RWPE1 (cell line): ENCODE measurements around the gene CLK4.

ENCODE experiments used
- CTCF ChIA-PET: fragments of 350-600 bp; sonication (Branson Sonifier 250); formaldehyde crosslinking; extraction: SDS; loops from one replicate; lab custom pipeline; 2021; lab: Yijun Ruan, JAX
- POLR2A ChIA-PET: fragments of 400-600 bp; formaldehyde crosslinking; extraction: SDS; loops from one replicate; lab custom pipeline; 2020; ENCODE audit warnings: antibody characterized with exemption; ENCODE audit not compliant: low non-redundant PET; lab: Yijun Ruan, JAX
- DNase-seq: peaks from one replicate; pipeline ENCODE4 v3.0.0; 2012; ENCODE audit warnings: low spot score
- H3K27ac ChIP-seq: fragments of 450-650 bp; 2 replicates; pipeline ENCODE4 v1.5.1; 2017
- TF ChIP-seq, protein P1 (sequence below): fragments of 450-650 bp; conservative IDR thresholded peaks from 2 replicates; pipeline ENCODE4 v1.5.1; 2017; ENCODE audit warnings: low read depth, mild to moderate bottlenecking

The CLK4 gene

GRCh38 chr5:178670351-178670885 is 43.6 kb upstream of the CLK4 start:
- TF ChIP-seq, protein P1, sequence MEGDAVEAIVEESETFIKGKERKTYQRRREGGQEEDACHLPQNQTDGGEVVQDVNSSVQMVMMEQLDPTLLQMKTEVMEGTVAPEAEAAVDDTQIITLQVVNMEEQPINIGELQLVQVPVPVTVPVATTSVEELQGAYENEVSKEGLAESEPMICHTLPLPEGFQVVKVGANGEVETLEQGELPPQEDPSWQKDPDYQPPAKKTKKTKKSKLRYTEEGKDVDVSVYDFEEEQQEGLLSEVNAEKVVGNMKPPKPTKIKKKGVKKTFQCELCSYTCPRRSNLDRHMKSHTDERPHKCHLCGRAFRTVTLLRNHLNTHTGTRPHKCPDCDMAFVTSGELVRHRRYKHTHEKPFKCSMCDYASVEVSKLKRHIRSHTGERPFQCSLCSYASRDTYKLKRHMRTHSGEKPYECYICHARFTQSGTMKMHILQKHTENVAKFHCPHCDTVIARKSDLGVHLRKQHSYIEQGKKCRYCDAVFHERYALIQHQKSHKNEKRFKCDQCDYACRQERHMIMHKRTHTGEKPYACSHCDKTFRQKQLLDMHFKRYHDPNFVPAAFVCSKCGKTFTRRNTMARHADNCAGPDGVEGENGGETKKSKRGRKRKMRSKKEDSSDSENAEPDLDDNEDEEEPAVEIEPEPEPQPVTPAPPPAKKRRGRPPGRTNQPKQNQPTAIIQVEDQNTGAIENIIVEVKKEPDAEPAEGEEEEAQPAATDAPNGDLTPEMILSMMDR = no peak
- no peak for DNase-seq
- ChIA-PET POLR2A (no interaction called here), CTCF (no interaction called here)
- H3K27ac ChIP-seq = no peak overlapping the region

DNA sequence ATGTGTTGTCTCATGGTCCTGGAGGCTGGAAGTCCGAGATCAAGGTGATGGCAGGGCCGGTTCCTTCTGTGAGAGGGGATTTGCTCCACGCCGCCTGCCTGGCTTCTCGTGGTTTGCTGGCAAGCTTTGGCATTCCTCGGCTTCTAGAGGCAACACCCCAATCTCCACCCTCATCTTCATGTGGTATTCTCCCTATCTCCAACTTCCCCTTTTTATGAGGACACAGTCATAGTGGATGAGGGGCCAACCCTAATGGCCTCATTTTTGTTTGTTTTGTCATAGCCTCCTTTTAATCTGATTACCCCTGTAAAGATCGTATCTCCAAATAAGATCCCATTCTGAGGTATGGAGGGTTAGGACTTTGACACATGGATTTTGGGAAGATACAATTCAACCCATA is 41.7 kb upstream of the CLK4 start:
- POLR2A ChIA-PET = no interaction called here
- DNase-seq = no peak
- no peak overlapping the region for H3K27ac ChIP-seq
- CTCF ChIA-PET = no interaction called here
- TF ChIP-seq, protein P1 = no peak

DNA sequence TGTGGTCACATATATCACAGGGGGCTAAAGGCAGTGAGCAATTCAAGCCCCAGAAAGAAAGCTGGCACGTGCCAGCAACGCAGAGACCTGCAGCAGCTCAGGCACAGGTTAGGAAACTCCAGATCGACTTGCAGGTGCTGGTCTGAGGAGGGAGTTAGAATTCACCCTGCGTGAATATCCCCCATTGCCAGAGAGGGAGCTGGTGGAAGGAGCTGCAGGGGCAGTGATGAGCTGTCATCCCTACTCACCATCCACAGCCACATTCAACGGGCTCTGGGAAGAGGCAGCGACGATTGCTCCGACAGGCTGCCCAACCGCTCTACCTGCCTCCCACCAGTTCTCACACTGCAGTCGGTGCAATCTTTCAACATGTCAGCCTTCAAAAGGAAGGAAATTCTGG is 40.8 kb upstream of the CLK4 start:
- ChIA-PET POLR2A (no interaction called here), CTCF (no interaction called here)
- DNase-seq = no peak
- H3K27ac ChIP-seq = no peak overlapping the region
- TF ChIP-seq, protein P1 = no peak

DNA sequence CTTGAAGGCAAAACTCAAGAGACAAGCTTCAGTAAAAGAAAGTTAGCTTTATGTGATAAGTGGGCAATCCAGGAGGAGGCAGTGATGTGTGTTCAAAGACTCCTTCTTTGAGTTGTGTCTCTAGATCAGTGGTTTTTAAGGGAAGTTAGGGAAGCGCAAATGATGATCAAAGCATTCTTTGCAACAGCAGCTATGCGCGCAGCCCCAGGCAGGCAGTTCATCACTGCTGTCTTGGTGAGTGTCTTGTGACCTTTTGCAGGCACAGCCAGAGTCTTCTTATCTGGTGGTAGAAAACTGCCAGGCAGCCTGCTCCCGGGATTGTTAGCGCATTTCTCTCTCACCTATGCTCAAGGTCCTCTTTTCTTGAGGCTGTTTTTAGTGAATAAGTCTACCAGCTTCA is 40.3 kb upstream of the CLK4 start:
- no peak for DNase-seq
- TF ChIP-seq, protein P1 = no peak
- H3K27ac ChIP-seq = no peak overlapping the region
- POLR2A ChIA-PET = no interaction called here
- CTCF ChIA-PET = interaction anchor here (0.5 kb wide), 1 partner anchor 75 kb away, joined by 4 read pairs; no protein-coding TSS in a partner anchor

- no peak for DNase-seq
- no peak overlapping the region for H3K27ac ChIP-seq
- POLR2A ChIA-PET = no interaction called here
- TF ChIP-seq, protein P1 = no peak
- CTCF ChIA-PET = no interaction called here
These were observed 37.3 kb upstream of the CLK4 start for GRCh38 chr5:178664141-178664540.

GRCh38 chr5:178662541-178662860 is 35.7 kb upstream of the CLK4 start:
- no peak for DNase-seq
- POLR2A ChIA-PET = no interaction called here

More at GRCh38 chr5:178662541-178662860, 35.7 kb upstream of the CLK4 start:
- no peak overlapping the region for H3K27ac ChIP-seq
- CTCF ChIA-PET = interaction anchor here (0.7 kb wide), 1 partner anchor 21 kb away, joined by 7 read pairs; no protein-coding TSS in a partner anchor
- TF ChIP-seq, protein P1 = no peak
